Measurements from ENCODE around the gene SYNGR2.

Gene SYNGR2

DNA sequence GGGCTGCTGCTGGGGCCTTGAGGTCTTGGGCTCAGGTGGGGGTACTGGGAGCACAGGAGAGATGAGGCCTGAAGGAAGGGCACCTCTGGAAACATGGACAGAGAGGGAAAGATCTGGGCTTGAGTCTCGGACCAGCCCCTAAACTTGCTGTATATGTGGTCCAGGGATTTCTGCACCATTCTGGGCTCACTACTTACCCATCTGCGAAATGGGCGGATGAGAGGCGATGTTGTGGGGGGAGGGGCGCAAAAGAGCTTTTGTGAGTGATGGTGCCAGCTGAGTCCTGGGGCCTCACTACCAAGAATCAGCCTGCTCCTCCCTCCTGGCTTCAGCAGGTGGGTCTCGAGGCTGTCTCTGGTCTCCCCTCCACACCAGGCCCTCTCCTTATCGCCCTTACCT, 21.9 kb upstream of the SYNGR2 start:
- H3K9me3 Mint-ChIP-seq, result no peaks in the 10 kb centered on the region
- DNase-seq, result no peak
- H3K36me3 Mint-ChIP-seq (ENCODE audit: low read depth), result no peaks in the 10 kb centered on the region
- peaks cover 48% of the 10 kb centered on the region for H3K4me1 Mint-ChIP-seq
- H3K4me3 Mint-ChIP-seq, result no peak overlapping the region
- H3K27me3 Mint-ChIP-seq (ENCODE audit: low read depth, poor library complexity), result peaks cover 7% of the 10 kb centered on the region
- TF ChIP-seq, protein P1, sequence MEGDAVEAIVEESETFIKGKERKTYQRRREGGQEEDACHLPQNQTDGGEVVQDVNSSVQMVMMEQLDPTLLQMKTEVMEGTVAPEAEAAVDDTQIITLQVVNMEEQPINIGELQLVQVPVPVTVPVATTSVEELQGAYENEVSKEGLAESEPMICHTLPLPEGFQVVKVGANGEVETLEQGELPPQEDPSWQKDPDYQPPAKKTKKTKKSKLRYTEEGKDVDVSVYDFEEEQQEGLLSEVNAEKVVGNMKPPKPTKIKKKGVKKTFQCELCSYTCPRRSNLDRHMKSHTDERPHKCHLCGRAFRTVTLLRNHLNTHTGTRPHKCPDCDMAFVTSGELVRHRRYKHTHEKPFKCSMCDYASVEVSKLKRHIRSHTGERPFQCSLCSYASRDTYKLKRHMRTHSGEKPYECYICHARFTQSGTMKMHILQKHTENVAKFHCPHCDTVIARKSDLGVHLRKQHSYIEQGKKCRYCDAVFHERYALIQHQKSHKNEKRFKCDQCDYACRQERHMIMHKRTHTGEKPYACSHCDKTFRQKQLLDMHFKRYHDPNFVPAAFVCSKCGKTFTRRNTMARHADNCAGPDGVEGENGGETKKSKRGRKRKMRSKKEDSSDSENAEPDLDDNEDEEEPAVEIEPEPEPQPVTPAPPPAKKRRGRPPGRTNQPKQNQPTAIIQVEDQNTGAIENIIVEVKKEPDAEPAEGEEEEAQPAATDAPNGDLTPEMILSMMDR (IDR thresholded peaks at IDR 0.05), result no peak
- no peak overlapping the region for H3K27ac Mint-ChIP-seq

DNA sequence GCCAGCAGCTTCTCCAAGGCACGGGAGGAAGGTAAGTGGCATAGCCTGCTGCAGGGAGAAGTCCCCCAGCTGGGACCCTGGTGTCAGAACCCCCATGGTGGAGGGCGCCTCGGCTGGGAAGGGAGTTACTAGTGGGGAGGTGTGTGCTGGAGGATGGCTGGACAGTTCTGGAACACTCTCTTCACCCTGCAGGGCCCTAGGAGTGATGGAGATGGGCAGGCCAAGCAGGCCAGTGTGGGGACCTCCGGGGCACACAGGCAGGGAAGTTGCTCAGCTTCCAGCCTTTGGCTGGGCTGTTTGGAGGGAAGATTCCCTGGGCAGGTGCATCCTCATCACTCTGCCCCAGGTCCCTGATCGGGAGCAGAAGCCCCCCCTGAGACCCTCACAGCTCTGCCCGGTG, 21.5 kb upstream of the SYNGR2 start:
- Mint-ChIP-seq H3K4me3 (no peak overlapping the region), H3K4me1 (peaks cover 49% of the 10 kb centered on the region), H3K9me3 (no peaks in the 10 kb centered on the region), H3K27me3 (ENCODE audit: low read depth, poor library complexity) (peaks cover 7% of the 10 kb centered on the region), H3K27ac (no peak overlapping the region), H3K36me3 (ENCODE audit: low read depth) (no peaks in the 10 kb centered on the region)
- no peak for DNase-seq
- TF ChIP-seq, protein P1 (IDR thresholded peaks at IDR 0.05), result no peak

DNA sequence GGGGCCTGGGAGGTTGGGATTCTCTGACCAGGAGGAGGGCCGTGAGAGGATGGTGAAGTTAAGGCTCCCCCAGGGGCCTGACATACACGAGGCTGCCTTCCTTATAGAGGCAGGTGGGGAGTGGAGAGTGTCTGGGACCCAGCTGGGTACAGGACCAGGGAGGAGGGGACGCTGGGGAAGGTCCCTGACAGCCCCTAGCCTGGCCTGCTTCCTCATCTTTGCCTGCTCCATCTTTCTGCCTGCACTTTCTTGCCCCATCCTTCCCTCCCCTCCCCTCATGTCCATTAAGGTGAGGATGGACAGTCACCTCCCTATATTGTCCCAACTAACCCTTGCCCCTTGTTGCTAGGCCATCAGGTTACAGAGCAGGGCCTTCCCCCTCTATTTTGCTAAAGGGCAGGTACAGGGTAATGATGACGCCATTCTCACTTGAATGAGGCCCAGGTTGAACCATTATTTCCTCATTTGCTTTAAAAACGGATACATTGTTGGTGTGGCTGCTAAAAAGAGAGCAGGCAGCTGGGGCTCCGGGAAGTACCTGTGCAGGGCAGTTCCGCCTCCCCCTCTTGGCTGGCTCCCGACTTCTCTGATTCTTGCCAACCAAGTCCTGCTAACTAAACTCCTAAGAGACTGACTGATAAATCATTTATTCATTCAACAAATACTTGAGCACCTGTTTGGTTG, 20.9 kb upstream of the SYNGR2 start:
- no peak overlapping the region for H3K4me3 Mint-ChIP-seq
- H3K27ac Mint-ChIP-seq, result no peak overlapping the region
- no peak for DNase-seq
- H3K27me3 Mint-ChIP-seq (ENCODE audit: low read depth, poor library complexity), result peaks cover 5% of the 10 kb centered on the region
- no peaks in the 10 kb centered on the region for H3K9me3 Mint-ChIP-seq
- TF ChIP-seq, protein P1 (IDR thresholded peaks at IDR 0.05), result no peak
- H3K36me3 Mint-ChIP-seq (ENCODE audit: low read depth), result no peaks in the 10 kb centered on the region
- peaks cover 44% of the 10 kb centered on the region for H3K4me1 Mint-ChIP-seq

DNA sequence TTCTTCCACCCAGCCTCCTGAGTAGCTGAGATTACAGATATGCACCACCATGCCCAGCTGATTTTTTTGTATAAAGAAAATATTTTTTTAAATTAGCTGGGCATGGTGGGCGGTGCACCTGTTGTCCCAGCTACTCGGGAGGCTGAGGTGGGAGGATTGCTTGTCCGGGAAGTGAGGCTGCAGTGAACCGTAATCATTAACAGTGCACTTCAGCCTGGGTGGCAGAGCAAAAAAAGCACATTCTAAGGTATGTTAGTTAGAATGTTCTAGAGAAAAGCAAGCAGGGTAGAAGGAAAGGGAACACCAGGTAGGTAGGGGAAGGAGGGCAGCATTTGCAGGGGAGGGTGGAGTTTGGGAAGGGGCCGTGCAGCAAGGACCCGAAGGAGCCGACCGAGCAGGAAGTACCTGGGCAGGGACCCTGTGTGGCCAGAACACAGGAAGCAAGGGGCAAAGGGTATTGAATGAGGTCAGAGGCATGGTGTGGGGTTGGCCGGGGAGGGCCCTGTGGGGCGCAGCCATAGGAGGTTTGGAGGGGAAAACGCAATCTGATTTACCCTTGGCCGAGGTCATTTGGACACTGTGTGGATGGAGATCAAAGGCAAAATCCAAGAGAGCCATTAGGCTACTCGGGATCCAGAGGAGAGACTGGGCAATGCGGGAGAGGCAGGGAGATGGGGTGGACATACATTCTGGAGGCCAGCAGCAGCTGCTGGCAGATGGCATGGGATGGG, 19.9 kb upstream of the SYNGR2 start:
- H3K9me3 Mint-ChIP-seq, result no peaks in the 10 kb centered on the region
- TF ChIP-seq, protein P1 (IDR thresholded peaks at IDR 0.05), result no peak
- H3K27ac Mint-ChIP-seq, result peak overlapping the region; percentile 68
- no peaks in the 10 kb centered on the region for H3K36me3 Mint-ChIP-seq (ENCODE audit: low read depth)
- peaks cover 38% of the 10 kb centered on the region for H3K4me1 Mint-ChIP-seq
- H3K27me3 Mint-ChIP-seq (ENCODE audit: low read depth, poor library complexity), result peaks cover 5% of the 10 kb centered on the region
- H3K4me3 Mint-ChIP-seq, result no peak overlapping the region
- DNase-seq, result no peak

GRCh38 chr17:78151514-78152008, 16.8 kb upstream of the SYNGR2 start:
- Mint-ChIP-seq H3K9me3 (no peaks in the 10 kb centered on the region), H3K27ac (no peak overlapping the region), H3K4me1 (peaks cover 34% of the 10 kb centered on the region), H3K27me3 (ENCODE audit: low read depth, poor library complexity) (peaks cover 8% of the 10 kb centered on the region), H3K36me3 (ENCODE audit: low read depth) (no peaks in the 10 kb centered on the region), H3K4me3 (no peak overlapping the region)
- DNase-seq, result no peak
- TF ChIP-seq, protein P1 (IDR thresholded peaks at IDR 0.05), result no peak

Measured in nephron progenitor cell (in vitro differentiated cells).